Activated naive CD4-positive, alpha-beta T cell treated with anti-CD3 and anti-CD28 coated beads for 36 hours (primary cell): ENCODE results near the gene CD247. TPM values are rescaled to one million over a fixed set of nuclear protein-coding genes. Genes with fewer than 3 reads are reported as not detected.
"Not testable (repeated sequence)": the region's sequence is repeated elsewhere in the genome, so short reads cannot be mapped to it uniquely, and the experiment has no call there.

Source experiments
- CTCF ChIA-PET: fragments of 350-600 bp; sonication (Branson Sonifier 250); formaldehyde crosslinking; loops from one replicate; lab custom pipeline; 2021; ENCODE audit warnings: antibody characterized with exemption; lab: Charles Lee
- DNase-seq: peaks from one replicate; pipeline ENCODE4 v3.0.0-alpha.2; 2020
- H3K27ac Mint-ChIP-seq: one replicate; pipeline ENCODE4 v1.8.0; 2021; ENCODE audit warnings: mild to moderate bottlenecking, mixed read lengths
- H3K27me3 Mint-ChIP-seq: one replicate; pipeline ENCODE4 v1.8.0; 2021; ENCODE audit warnings: low read depth, mixed read lengths
- H3K36me3 Mint-ChIP-seq: one replicate; pipeline ENCODE4 v1.8.0; 2021; ENCODE audit warnings: low read depth, mixed read lengths
- H3K4me1 Mint-ChIP-seq: one replicate; pipeline ENCODE4 v1.8.0; 2021; ENCODE audit warnings: low read depth, mixed read lengths
- H3K4me3 Mint-ChIP-seq: one replicate; pipeline ENCODE4 v1.8.0; 2021; ENCODE audit warnings: mild to moderate bottlenecking, moderate library complexity, mixed read lengths
- H3K9me3 Mint-ChIP-seq: one replicate; pipeline ENCODE4 v1.8.0; 2021; ENCODE audit warnings: mixed read lengths
- intact Hi-C: fragments of 100-400 bp; cut with micrococcal nuclease; formaldehyde crosslinking; loops from one replicate; pipeline ENCODE4 v1.15.1; 2023
- total RNA-seq, 2 experiments: library from RNA; stranded (reverse); gene quantifications; one replicate each; pipeline ENCODE4 v1.2.3, GENCODE V29; 2021

The CD247 gene
- 10 to 100 TPM; 73.5 to 78.3 TPM for total RNA-seq

GRCh38 chr1:167518331-167518700, at the start of gene CD247:
Gene CD247, minus strand, starts transcription at chr1:167518529. Its CDS starts 64 bp downstream, at chr1:167518465.
- CTCF ChIA-PET: interaction anchor here (0.7 to 6.1 kb wide), 24 partner anchors 10 to 251 kb away, joined by 3 to 56 read pairs (median 5); partner anchors contain the start of gene CREG1
- intact Hi-C loops: loop anchor here (1.0 to 10.0 kb wide), 3 partner anchors 35 to 644 kb away; partner anchors contain the start of genes CREG1, DCAF6, MPC2 and TADA1

GRCh38 chr1:167567663-167568062, 49.3 kb upstream of the CD247 start:
- H3K4me3 Mint-ChIP-seq: no peak overlapping the region

More at GRCh38 chr1:167518331-167518700, at the start of gene CD247:
- H3K4me3 Mint-ChIP-seq: peak within 1 kb of the TSS; percentile 90
- H3K9me3 Mint-ChIP-seq: no peaks in the 10 kb centered on the region
- H3K27ac Mint-ChIP-seq: peak within 1 kb of the TSS; percentile 96
- no peaks in the 10 kb centered on the region for H3K27me3 Mint-ChIP-seq
- peak; percentile 86 for DNase-seq
- H3K36me3 Mint-ChIP-seq: peaks cover 21% of the 10 kb centered on the region
- H3K4me1 Mint-ChIP-seq: peaks cover 22% of the 10 kb centered on the region

GRCh38 chr1:167566766-167567165, 48.4 kb upstream of the CD247 start:
- CTCF ChIA-PET: interaction anchor here (3.9 kb wide), 1 partner anchor 11 kb away, joined by 23 read pairs; no protein-coding TSS in a partner anchor
- Mint-ChIP-seq H3K27me3 (no peaks in the 10 kb centered on the region), H3K4me1 (no peaks in the 10 kb centered on the region), H3K4me3 (no peak overlapping the region), H3K27ac (no peak overlapping the region), H3K9me3 (peaks cover 2% of the 10 kb centered on the region), H3K36me3 (no peaks in the 10 kb centered on the region)
- intact Hi-C loops: no loop called here
- no peak for DNase-seq

More at GRCh38 chr1:167567663-167568062, 49.3 kb upstream of the CD247 start:
- no peaks in the 10 kb centered on the region for H3K36me3 Mint-ChIP-seq
- CTCF ChIA-PET: no interaction called here
- H3K27ac Mint-ChIP-seq: no peak overlapping the region
- intact Hi-C loops: no loop called here
- H3K27me3 Mint-ChIP-seq: no peaks in the 10 kb centered on the region
- DNase-seq: no peak
- H3K9me3 Mint-ChIP-seq: peaks cover 2% of the 10 kb centered on the region
- no peaks in the 10 kb centered on the region for H3K4me1 Mint-ChIP-seq

GRCh38 chr1:167565922-167566321, 47.6 kb upstream of the CD247 start:
- DNase-seq: no peak
- H3K36me3 Mint-ChIP-seq: no peaks in the 10 kb centered on the region
- no peak overlapping the region for H3K4me3 Mint-ChIP-seq
- CTCF ChIA-PET: interaction anchor here (0.8 to 3.9 kb wide), 4 partner anchors 10 to 122 kb away, joined by 3 to 23 read pairs (median 5); partner anchors contain the start of gene CREG1
- H3K9me3 Mint-ChIP-seq: peaks cover 2% of the 10 kb centered on the region
- H3K4me1 Mint-ChIP-seq: no peaks in the 10 kb centered on the region
- no peaks in the 10 kb centered on the region for H3K27me3 Mint-ChIP-seq
- intact Hi-C loops: no loop called here
- H3K27ac Mint-ChIP-seq: no peak overlapping the region

GRCh38 chr1:167564612-167565270, 46.4 kb upstream of the CD247 start:
- H3K36me3 Mint-ChIP-seq: no peaks in the 10 kb centered on the region
- no peaks in the 10 kb centered on the region for H3K9me3 Mint-ChIP-seq
- H3K4me3 Mint-ChIP-seq: no peak overlapping the region
- H3K27me3 Mint-ChIP-seq: no peaks in the 10 kb centered on the region
- no peak overlapping the region for H3K27ac Mint-ChIP-seq
- H3K4me1 Mint-ChIP-seq: no peaks in the 10 kb centered on the region
- intact Hi-C loops: no loop called here
- DNase-seq: no peak
- CTCF ChIA-PET: interaction anchor here (0.8 to 3.9 kb wide), 6 partner anchors 9 to 123 kb away, joined by 3 to 23 read pairs (median 4); partner anchors contain the start of gene CREG1

GRCh38 chr1:167563579-167564246, 45.4 kb upstream of the CD247 start:
- Mint-ChIP-seq H3K36me3 (no peaks in the 10 kb centered on the region), H3K4me3 (no peak overlapping the region), H3K27ac (no peak overlapping the region), H3K27me3 (no peaks in the 10 kb centered on the region), H3K9me3 (no peaks in the 10 kb centered on the region), H3K4me1 (no peaks in the 10 kb centered on the region)
- no peak for DNase-seq
- intact Hi-C loops: no loop called here
- CTCF ChIA-PET: interaction anchor here (1.3 to 3.9 kb wide), 2 partner anchors 8 to 74 kb away, joined by 3 to 23 read pairs; no protein-coding TSS in a partner anchor

GRCh38 chr1:167562702-167563101, 44.4 kb upstream of the CD247 start:
- H3K4me3 Mint-ChIP-seq: no peak overlapping the region
- intact Hi-C loops: no loop called here

GRCh38 chr1:167561753-167562152, 43.4 kb upstream of the CD247 start:
- CTCF ChIA-PET: interaction anchor here (1.0 kb wide), 1 partner anchor 12 kb away, joined by 3 read pairs; no protein-coding TSS in a partner anchor
- Mint-ChIP-seq H3K27me3 (no peaks in the 10 kb centered on the region), H3K9me3 (no peaks in the 10 kb centered on the region), H3K4me1 (no peaks in the 10 kb centered on the region), H3K36me3 (no peaks in the 10 kb centered on the region), H3K27ac (no peak overlapping the region), H3K4me3 (no peak overlapping the region)
- intact Hi-C loops: no loop called here
- no peak for DNase-seq

More at GRCh38 chr1:167562702-167563101, 44.4 kb upstream of the CD247 start:
- Mint-ChIP-seq H3K27ac (no peak overlapping the region), H3K9me3 (no peaks in the 10 kb centered on the region), H3K36me3 (no peaks in the 10 kb centered on the region), H3K27me3 (no peaks in the 10 kb centered on the region), H3K4me1 (no peaks in the 10 kb centered on the region)
- CTCF ChIA-PET: no interaction called here
- DNase-seq: no peak

GRCh38 chr1:167555971-167556714, 37.8 kb upstream of the CD247 start:
- Mint-ChIP-seq H3K4me1 (peaks cover 27% of the 10 kb centered on the region), H3K27ac (no peak overlapping the region), H3K27me3 (no peaks in the 10 kb centered on the region), H3K9me3 (no peaks in the 10 kb centered on the region), H3K36me3 (no peaks in the 10 kb centered on the region), H3K4me3 (no peak overlapping the region)
- DNase-seq: peak; percentile 90
- intact Hi-C loops: loop anchor here (1.0 kb wide), 2 partner anchors 132 to 490 kb away; no protein-coding TSS in a partner anchor
- CTCF ChIA-PET: interaction anchor here (0.6 to 4.0 kb wide), 37 partner anchors 9 to 491 kb away, joined by 3 to 30 read pairs (median 4); no protein-coding TSS in a partner anchor

GRCh38 chr1:167555072-167555471, 36.7 kb upstream of the CD247 start:
- H3K9me3 Mint-ChIP-seq, H3K27me3 Mint-ChIP-seq, DNase-seq, H3K4me3 Mint-ChIP-seq, H3K36me3 Mint-ChIP-seq, intact Hi-C loops, H3K27ac Mint-ChIP-seq: not testable (repeated sequence)
- H3K4me1 Mint-ChIP-seq: peaks cover 37% of the 10 kb centered on the region
- CTCF ChIA-PET: interaction anchor here (0.6 to 4.0 kb wide), 28 partner anchors 8 to 490 kb away, joined by 3 to 30 read pairs (median 4); no protein-coding TSS in a partner anchor

GRCh38 chr1:167554028-167554779, 35.9 kb upstream of the CD247 start:
- CTCF ChIA-PET: interaction anchor here (0.6 to 3.3 kb wide), 19 partner anchors 9 to 495 kb away, joined by 3 to 30 read pairs (median 4); partner anchors contain the start of gene CD247
- H3K4me3 Mint-ChIP-seq: peak overlapping the region; percentile 79
- no peaks in the 10 kb centered on the region for H3K27me3 Mint-ChIP-seq
- H3K27ac Mint-ChIP-seq: no peak overlapping the region
- H3K9me3 Mint-ChIP-seq: no peaks in the 10 kb centered on the region
- H3K4me1 Mint-ChIP-seq: peaks cover 37% of the 10 kb centered on the region
- intact Hi-C loops: loop anchor here (5.0 kb wide), 2 partner anchors 432 to 642 kb away; no protein-coding TSS in a partner anchor
- DNase-seq: no peak
- no peaks in the 10 kb centered on the region for H3K36me3 Mint-ChIP-seq
